ENCODE results near the gene TIMP3.
"Not testable (repeated sequence)": the region's sequence is repeated elsewhere in the genome, so short reads cannot be mapped to it uniquely, and the experiment has no call there.

Gene TIMP3

DNA sequence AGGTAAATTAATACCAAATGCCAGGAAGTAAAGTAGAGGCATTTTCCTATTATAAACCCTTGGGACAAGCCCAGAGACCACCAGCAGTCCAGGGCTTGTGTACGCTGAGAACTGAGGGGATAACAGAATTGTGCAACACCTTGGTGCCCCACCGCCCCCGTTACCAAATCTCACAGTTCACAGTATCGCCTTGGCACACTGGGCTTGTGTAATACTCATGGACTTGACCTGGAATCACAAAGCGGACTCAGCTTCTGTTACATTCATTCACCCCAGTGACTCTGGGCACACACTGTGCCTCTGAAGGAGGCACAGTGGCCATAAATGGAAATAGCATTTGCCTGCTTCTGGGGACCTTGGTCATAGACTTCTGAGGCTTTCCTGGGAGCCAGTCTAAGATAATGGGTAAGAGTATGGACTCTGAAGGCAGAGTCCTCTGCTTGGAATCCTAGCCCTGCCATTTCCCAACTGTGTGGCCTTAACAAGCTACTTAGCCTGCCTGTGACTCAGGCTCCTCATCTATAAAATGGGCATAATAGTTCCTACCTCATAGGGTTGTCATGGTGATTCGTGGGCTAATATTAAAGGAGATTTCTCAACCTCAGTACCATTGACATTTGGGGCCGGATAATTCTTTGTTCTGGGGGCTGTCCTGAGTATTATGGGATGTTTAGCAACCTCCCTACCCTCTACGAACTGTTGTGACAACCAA, 53.7 kb downstream of the TIMP3 start:
- DNase-seq (no peak), ATAC-seq (no peak)

GRCh38 chr22:32858121-32858703, 56.7 kb downstream of the TIMP3 start:
- DNase-seq (no peak), ATAC-seq (no peak)

DNA sequence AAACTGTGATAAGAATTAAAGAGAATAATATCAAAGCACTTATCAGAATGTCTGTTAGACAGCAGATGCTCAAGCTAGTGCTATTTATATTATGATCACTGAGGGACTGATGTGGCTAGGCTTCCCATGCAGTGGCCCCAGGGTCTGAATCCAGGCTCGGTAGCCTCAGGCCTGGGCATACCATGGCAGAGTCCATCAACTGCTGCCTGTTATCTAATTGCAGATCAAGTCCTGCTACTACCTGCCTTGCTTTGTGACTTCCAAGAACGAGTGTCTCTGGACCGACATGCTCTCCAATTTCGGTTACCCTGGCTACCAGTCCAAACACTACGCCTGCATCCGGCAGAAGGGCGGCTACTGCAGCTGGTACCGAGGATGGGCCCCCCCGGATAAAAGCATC, 57.5 kb downstream of the TIMP3 start:
- ATAC-seq (no peak), DNase-seq (no peak)

DNA sequence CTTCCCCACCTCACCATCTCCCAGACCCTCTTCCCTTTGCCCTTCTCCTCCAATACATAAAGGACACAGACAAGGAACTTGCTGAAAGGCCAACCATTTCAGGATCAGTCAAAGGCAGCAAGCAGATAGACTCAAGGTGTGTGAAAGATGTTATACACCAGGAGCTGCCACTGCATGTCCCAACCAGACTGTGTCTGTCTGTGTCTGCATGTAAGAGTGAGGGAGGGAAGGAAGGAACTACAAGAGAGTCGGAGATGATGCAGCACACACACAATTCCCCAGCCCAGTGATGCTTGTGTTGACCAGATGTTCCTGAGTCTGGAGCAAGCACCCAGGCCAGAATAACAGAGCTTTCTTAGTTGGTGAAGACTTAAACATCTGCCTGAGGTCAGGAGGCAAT, 58.2 kb downstream of the TIMP3 start:
- ATAC-seq, result no peak
- no peak for DNase-seq

GRCh38 chr22:32861330-32861729, 59.8 kb downstream of the TIMP3 start:
- ATAC-seq (no peak), DNase-seq (no peak)

DNA sequence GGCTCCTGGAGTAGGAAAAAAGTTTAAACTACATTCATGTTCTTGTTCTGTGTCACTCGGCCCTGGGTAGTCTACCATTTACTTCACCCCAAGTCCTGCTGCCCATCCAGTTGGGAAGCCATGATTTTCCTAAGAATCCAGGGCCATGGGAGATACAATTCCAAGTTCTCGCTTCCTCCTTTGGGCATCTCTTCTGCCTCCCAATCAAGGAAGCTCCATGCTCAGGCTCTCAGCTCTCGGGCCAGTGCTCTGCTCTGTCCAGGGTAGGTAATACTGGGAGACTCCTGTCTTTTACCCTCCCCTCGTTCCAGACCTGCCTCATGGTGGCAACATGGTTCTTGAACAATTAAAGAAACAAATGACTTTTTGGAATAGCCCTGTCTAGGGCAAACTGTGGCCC, 60.6 kb downstream of the TIMP3 start:
- DNase-seq, result no peak
- ATAC-seq, result no peak

- ATAC-seq (no peak), DNase-seq (no peak)
Measured at GRCh38 chr22:32862936-32863661, 61.6 kb downstream of the TIMP3 start.

GRCh38 chr22:32864041-32864440, 62.5 kb downstream of the TIMP3 start:
- ATAC-seq (no peak), DNase-seq (no peak)

DNA sequence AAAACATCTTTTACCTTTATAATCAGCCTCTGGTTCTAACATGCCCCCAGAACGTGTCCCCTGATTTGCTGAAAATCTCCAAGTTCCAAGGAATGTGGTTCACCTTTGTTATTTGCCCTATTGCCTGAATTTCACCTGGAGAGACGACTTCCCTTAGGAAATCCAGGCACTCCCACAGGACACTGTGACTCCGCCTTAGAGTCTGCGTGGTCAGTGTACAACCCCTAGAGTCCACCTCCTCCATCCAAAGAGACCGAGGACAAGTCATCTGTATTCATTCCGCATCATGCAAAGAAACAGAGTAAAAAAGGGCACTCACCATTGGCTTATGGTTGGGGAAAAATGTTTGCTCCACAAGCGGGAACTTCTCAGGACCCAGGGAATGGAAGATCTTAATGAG, 63.1 kb downstream of the TIMP3 start:
- ATAC-seq, result no peak
- no peak for DNase-seq

GRCh38 chr22:32866953-32867352, 65.4 kb downstream of the TIMP3 start:
- DNase-seq (no peak), ATAC-seq (no peak)

DNA sequence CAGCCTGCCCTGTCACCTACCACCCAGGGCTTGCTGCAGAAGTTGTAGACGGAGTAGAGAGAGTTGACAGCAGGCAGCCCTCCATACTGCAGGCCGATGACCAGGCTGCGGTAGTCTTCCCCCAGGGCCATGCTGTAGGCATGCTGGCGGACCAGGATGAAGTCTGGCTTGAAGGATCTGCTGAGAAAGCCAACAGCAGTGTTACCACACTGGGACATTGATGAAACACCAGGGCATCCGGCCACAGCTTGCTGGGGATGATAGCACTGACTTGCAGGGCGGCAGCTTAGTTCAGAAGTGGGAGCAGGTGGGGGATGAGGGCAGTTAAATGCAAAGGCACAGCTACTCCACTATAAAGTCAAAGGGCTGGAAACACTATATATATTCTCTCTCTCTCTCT, 67.4 kb downstream of the TIMP3 start:
- DNase-seq (no peak), ATAC-seq (no peak)

DNA sequence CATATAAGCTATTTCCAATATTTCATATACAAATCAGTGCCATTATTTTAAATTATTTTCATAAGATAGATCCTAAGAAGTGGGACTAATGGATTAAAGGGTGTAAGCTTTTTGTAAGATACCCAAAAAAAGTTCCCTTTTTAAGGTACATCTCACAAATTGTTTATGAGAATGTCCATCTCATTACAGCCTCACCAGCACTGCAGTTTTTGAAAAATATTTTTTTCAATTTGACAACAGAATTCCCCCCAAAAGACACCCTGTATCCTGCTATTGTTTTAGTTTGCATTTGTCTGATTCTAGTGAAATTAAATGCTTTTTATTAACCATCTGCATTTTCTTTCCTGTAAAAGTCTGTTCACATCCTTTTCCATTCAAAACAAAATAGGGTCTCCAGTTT, 69.0 kb downstream of the TIMP3 start:
- ATAC-seq, result no peak
- no peak for DNase-seq

GRCh38 chr22:32873604-32874003, 72.1 kb downstream of the TIMP3 start:
- not testable (repeated sequence) for ATAC-seq

GRCh38 chr22:32874385-32874784, 72.9 kb downstream of the TIMP3 start:
- no peak for DNase-seq
- ATAC-seq, result no peak

More at GRCh38 chr22:32873604-32874003, 72.1 kb downstream of the TIMP3 start:
- DNase-seq, result not testable (repeated sequence)

DNA sequence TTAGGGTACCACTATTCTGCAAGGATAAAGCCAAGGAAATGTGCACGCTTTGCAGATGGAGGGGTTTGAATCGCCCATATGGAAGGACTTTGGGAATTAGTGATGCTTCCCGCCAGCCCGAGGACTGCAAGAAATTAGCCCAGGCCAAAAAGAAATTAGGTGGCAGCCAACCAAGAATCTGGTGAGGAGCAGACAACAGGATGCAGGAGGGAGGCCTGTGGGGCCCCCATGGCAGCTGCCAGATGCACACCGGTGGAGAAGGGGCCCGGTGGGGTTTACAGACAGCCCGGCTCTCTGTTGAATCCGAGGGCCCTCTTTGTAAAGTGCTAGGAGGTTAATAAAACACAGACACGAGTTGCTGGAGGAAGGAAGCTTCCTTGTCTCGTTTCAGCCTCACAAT, 73.5 kb downstream of the TIMP3 start:
- no peak for DNase-seq
- no peak for ATAC-seq

DNA sequence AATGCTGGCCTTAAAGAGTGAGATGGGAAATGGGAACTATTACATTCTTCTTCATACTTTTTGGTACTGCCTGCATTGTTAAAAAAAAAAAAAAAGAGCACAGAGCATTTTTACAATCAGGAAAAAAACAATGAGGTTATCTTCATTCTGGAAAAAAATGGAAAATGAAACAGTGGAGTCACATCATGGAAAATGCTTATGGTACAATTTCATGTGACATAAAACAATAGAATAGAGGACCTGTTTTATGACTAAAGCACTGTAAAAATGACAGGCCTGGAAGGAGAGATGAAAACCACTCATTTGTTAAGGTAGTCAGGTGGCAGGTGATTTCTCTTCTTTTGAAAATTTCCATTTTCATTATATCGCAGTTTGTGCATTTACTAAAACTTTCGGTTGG, 75.0 kb downstream of the TIMP3 start:
- DNase-seq, result no peak
- no peak for ATAC-seq

DNA sequence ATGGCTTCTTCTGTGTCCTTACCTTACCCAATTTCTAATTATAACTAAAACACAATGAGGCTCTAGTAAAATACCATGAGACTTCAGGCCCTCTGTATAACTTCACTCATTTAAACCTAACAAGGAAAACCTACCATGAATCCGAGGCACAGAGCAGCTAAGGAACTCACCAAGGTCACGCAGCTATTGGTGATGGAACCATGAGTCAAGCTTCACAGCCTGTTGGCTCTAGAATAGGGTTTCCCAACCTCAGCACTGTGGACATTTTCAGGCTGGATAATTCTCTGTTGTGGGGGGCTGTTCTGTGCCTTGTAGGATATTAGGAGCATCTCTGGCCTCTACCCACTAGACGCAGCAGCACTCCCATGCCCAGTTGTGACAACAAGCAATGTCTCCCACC, 75.7 kb downstream of the TIMP3 start:
- DNase-seq (no peak), ATAC-seq (no peak)

DNA sequence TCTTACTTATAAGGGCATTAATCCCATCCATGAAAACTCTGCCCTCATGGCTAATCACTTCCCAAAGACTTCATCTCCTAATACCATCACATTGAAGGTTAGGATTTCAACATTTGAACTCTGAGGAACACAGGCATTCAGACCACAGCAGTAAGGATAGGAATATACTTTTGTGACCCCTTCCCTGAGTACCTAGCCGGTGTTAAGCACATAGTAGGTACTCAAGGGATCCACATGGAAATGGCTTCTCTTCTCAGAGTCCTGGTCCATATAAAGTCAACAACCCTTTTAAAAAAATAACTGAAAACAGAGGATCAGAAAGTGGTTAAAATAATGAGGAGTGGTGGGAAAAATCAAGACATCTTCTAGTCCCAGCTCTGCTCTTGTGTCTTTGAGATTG, 78.0 kb downstream of the TIMP3 start:
- no peak for ATAC-seq
- no peak for DNase-seq

- ATAC-seq (no peak), DNase-seq (no peak)
Measured at GRCh38 chr22:32880061-32880460, 78.6 kb downstream of the TIMP3 start.

DNA sequence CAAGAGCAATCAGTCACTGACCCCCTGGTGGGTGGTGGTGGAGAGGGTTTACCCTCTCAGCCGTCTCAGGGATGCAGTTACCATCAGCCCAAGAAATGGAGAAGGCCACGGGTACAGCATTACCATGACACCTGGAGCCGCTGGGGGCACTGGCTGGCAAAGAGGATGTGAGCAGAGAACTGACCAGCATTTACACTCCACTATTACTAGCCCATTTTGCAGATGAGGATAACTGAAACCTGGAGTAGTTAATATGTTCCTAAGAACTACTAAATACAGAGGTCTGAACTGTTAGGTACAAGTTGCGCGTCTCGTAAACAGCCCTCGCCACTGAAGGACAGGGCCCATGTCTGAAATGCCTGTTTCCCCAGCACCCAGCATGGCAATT, 79.0 kb downstream of the TIMP3 start:
- DNase-seq (no peak), ATAC-seq (no peak)

GRCh38 chr22:32880893-32881596, 79.5 kb downstream of the TIMP3 start:
- peak; percentile 57 for ATAC-seq
- peak; percentile 8 for DNase-seq

- no peak for ATAC-seq
Measured at GRCh38 chr22:32882360-32882755, 80.9 kb downstream of the TIMP3 start.

More at GRCh38 chr22:32882360-32882755, 80.9 kb downstream of the TIMP3 start:
- no peak for DNase-seq
